ENCODE measurements around the gene HAS3. TPM values are rescaled to one million over a fixed set of nuclear protein-coding genes. Genes with fewer than 3 reads are reported as not detected.
"Not testable (repeated sequence)": the region's sequence is repeated elsewhere in the genome, so short reads cannot be mapped to it uniquely, and the experiment has no call there.

The HAS3 gene
- polyA plus RNA-seq, 1 donor = 1.2 TPM

DNA sequence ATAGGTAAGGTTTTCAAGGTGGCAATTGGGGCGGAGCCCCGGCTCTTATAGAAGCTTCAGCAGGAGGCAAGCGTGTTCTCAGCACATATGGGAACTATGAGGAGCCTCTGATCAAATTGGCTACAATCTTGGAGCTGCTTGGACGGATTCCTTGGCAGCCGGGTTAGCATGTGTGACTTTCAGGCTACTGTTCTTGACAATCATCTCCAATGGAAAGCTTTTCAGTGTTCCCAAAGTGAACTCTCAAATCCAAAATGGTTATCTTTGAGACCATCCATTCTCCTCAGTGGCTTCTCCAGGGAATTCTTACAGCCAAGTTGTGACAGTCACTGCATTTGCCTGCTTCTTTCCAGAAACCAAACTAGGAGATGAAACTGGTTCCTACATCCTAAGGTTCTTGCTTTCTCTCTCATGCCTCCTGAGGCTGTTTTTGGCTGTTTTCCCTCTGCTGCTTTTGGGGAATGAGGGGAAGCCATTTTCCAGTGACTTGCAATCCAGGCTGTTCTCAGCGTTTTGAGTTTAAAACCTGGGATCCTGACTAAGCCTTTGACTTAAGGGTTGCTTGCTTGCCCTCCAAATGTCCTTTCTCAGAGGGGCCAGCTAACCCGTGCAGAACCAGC lies 10.9 kb downstream of the HAS3 start:
- Histone ChIP-seq H3K9me3 (ENCODE audit: control insufficient read depth, low read depth, low read length) (no peaks in the 10 kb centered on the region), H3K27me3 (ENCODE audit: control insufficient read depth, insufficient read depth, low read length) (no peaks in the 10 kb centered on the region), H3K27ac (ENCODE audit: low read length) (no peak overlapping the region), H3K4me1 (ENCODE audit: control insufficient read depth, insufficient read depth, low read length) (no peaks in the 10 kb centered on the region), H3K4me3 (ENCODE audit: low read length) (no peak overlapping the region), H3K36me3 (ENCODE audit: control insufficient read depth, insufficient read depth, low read length) (peaks cover 64% of the 10 kb centered on the region)
- no peak for DNase-seq
- WGBS (ENCODE audit: insufficient coverage, low lambda C conversion rate) = no CpG with 5 or more reads among the region's 7 CpGs

DNA sequence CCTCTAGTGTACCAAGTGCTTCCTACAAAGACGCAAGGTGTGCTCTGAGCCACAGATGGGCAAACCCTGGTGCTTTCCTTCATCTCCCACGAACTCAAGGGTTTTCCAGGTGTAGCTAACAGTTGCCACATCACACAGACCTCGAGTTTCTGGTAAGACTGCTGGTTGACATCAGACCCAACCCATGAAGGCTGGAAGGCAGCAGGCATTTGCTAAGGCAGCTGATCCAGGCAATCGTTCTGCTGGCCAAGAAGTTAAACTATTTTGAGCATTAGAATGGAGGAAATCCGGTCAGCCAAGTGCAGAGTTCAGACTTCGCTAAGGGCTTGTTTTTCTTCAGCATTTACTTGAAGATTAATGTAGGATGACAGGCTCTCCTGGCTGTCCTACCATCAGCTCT lies 11.5 kb downstream of the HAS3 start:
- Histone ChIP-seq H3K36me3 (ENCODE audit: control insufficient read depth, insufficient read depth, low read length) (peaks cover 64% of the 10 kb centered on the region), H3K27me3 (ENCODE audit: control insufficient read depth, insufficient read depth, low read length) (no peaks in the 10 kb centered on the region), H3K9me3 (ENCODE audit: control insufficient read depth, low read depth, low read length) (no peaks in the 10 kb centered on the region), H3K4me3 (ENCODE audit: low read length) (no peak overlapping the region), H3K27ac (ENCODE audit: low read length) (no peak overlapping the region), H3K4me1 (ENCODE audit: control insufficient read depth, insufficient read depth, low read length) (no peaks in the 10 kb centered on the region)
- no peak for DNase-seq
- 100% methylated on average over 1 of the region's 6 CpGs for WGBS (ENCODE audit: insufficient coverage, low lambda C conversion rate)

GRCh38 chr16:69118468-69118867 lies 13.0 kb downstream of the HAS3 start:
- H3K4me1 ChIP-seq (ENCODE audit: control insufficient read depth, insufficient read depth, low read length) = no peaks in the 10 kb centered on the region
- no peak overlapping the region for H3K27ac ChIP-seq (ENCODE audit: low read length)
- no peak for DNase-seq
- peaks cover 64% of the 10 kb centered on the region for H3K36me3 ChIP-seq (ENCODE audit: control insufficient read depth, insufficient read depth, low read length)
- WGBS (ENCODE audit: insufficient coverage, low lambda C conversion rate) = no CpG with 5 or more reads among the region's 2 CpGs
- H3K9me3 ChIP-seq (ENCODE audit: control insufficient read depth, low read depth, low read length) = no peaks in the 10 kb centered on the region
- no peaks in the 10 kb centered on the region for H3K27me3 ChIP-seq (ENCODE audit: control insufficient read depth, insufficient read depth, low read length)
- H3K4me3 ChIP-seq (ENCODE audit: low read length) = no peak overlapping the region

GRCh38 chr16:69118994-69119393 lies 13.5 kb downstream of the HAS3 start:
- H3K36me3 ChIP-seq (ENCODE audit: control insufficient read depth, insufficient read depth, low read length) = peaks cover 62% of the 10 kb centered on the region
- no peak for DNase-seq
- H3K27me3 ChIP-seq (ENCODE audit: control insufficient read depth, insufficient read depth, low read length) = no peaks in the 10 kb centered on the region
- H3K4me3 ChIP-seq (ENCODE audit: low read length) = no peak overlapping the region
- H3K9me3 ChIP-seq (ENCODE audit: control insufficient read depth, low read depth, low read length) = no peaks in the 10 kb centered on the region
- WGBS (ENCODE audit: insufficient coverage, low lambda C conversion rate) = no CpG with 5 or more reads among the region's 2 CpGs
- no peaks in the 10 kb centered on the region for H3K4me1 ChIP-seq (ENCODE audit: control insufficient read depth, insufficient read depth, low read length)
- no peak overlapping the region for H3K27ac ChIP-seq (ENCODE audit: low read length)

DNA sequence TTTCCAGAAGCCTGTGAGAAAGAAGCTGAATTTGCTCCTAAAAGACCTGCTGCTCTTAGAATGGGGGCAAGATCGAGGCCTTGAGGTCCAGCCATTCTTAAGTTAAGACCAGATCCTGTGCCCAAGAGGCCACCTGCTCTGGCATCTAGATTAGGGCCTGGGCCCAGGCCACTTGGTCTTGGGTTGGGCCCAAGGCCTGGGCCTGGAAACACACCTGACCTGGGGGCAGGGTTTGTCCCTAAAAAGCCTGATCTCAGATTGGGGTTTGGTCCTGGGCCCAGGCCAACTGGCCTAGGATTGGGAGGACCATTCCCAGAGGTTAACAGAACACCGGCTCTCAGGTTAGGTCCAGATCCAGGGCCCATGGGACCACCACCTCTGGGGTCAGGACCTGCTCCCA lies 14.1 kb downstream of the HAS3 start:
- H3K27ac ChIP-seq (ENCODE audit: low read length) = no peak overlapping the region
- H3K36me3 ChIP-seq (ENCODE audit: control insufficient read depth, insufficient read depth, low read length) = peaks cover 57% of the 10 kb centered on the region
- no peaks in the 10 kb centered on the region for H3K9me3 ChIP-seq (ENCODE audit: control insufficient read depth, low read depth, low read length)
- H3K4me3 ChIP-seq (ENCODE audit: low read length) = no peak overlapping the region
- DNase-seq = no peak
- no peaks in the 10 kb centered on the region for H3K4me1 ChIP-seq (ENCODE audit: control insufficient read depth, insufficient read depth, low read length)
- no CpG with 5 or more reads among the region's 2 CpGs for WGBS (ENCODE audit: insufficient coverage, low lambda C conversion rate)
- no peaks in the 10 kb centered on the region for H3K27me3 ChIP-seq (ENCODE audit: control insufficient read depth, insufficient read depth, low read length)

GRCh38 chr16:69120096-69120664 lies 14.7 kb downstream of the HAS3 start:
- H3K27me3 ChIP-seq (ENCODE audit: control insufficient read depth, insufficient read depth, low read length) = no peaks in the 10 kb centered on the region
- H3K4me3 ChIP-seq (ENCODE audit: low read length) = no peak overlapping the region
- H3K27ac ChIP-seq (ENCODE audit: low read length) = no peak overlapping the region
- no peak for DNase-seq
- peaks cover 50% of the 10 kb centered on the region for H3K36me3 ChIP-seq (ENCODE audit: control insufficient read depth, insufficient read depth, low read length)
- H3K9me3 ChIP-seq (ENCODE audit: control insufficient read depth, low read depth, low read length) = no peaks in the 10 kb centered on the region
- H3K4me1 ChIP-seq (ENCODE audit: control insufficient read depth, insufficient read depth, low read length) = no peaks in the 10 kb centered on the region
- WGBS (ENCODE audit: insufficient coverage, low lambda C conversion rate) = no CpG with 5 or more reads among the region's 19 CpGs

GRCh38 chr16:69123910-69124309 lies 18.5 kb downstream of the HAS3 start:
- peak; percentile 46 to 56 for DNase-seq
- Histone ChIP-seq H3K4me3 (ENCODE audit: low read length) (no peak overlapping the region), H3K27ac (ENCODE audit: low read length) (no peak overlapping the region), H3K9me3 (ENCODE audit: control insufficient read depth, low read depth, low read length) (no peaks in the 10 kb centered on the region), H3K36me3 (ENCODE audit: control insufficient read depth, insufficient read depth, low read length) (peaks cover 27% of the 10 kb centered on the region), H3K27me3 (ENCODE audit: control insufficient read depth, insufficient read depth, low read length) (no peaks in the 10 kb centered on the region), H3K4me1 (ENCODE audit: control insufficient read depth, insufficient read depth, low read length) (no peaks in the 10 kb centered on the region)
- no CpG with 5 or more reads among the region's 3 CpGs for WGBS (ENCODE audit: insufficient coverage, low lambda C conversion rate)

DNA sequence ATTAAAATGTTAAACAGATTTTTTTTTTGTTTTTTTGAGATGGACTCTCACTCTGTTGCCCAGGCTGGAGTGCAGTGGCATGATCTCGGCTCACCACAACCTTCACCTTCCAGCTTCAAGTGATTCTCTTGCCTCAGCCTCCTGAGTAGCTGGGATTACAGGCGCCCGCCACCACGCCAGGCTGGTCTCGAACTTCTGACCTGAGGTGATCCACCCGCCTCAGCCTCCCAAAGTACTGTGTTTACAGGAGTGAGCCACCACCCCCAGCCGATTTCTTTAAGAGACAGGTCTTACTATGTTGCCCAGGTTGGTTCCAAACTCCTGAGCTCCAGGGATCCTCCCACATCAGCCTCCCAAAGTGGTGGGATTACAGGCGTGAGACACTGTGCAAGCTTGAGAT lies 19.0 kb downstream of the HAS3 start:
- WGBS (ENCODE audit: insufficient coverage, low lambda C conversion rate) = no CpG with 5 or more reads among the region's 8 CpGs
- H3K4me3 ChIP-seq (ENCODE audit: low read length); H3K27ac ChIP-seq (ENCODE audit: low read length); H3K27me3 ChIP-seq (ENCODE audit: control insufficient read depth, insufficient read depth, low read length); H3K4me1 ChIP-seq (ENCODE audit: control insufficient read depth, insufficient read depth, low read length); DNase-seq; H3K9me3 ChIP-seq (ENCODE audit: control insufficient read depth, low read depth, low read length): not testable (repeated sequence)
- H3K36me3 ChIP-seq (ENCODE audit: control insufficient read depth, insufficient read depth, low read length) = peaks cover 22% of the 10 kb centered on the region

DNA sequence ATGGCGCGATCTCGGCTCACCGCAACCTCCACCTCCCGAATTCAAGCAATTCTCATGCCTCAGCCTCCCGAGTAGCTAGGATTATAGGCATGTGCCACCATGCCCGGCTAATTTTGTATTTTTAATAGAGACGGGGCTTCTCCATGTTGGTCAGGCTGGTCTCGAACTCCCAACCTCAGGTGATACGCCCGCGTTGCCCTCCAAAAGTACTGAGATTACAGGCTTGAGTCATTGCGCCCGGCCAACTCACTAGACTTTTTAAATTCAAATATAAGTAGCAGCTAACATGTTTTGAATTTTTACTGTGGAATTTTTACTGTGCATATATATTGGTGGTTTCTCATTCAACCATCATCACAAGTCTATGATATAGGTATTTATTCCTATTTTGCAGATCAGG lies 19.5 kb downstream of the HAS3 start:
- H3K9me3 ChIP-seq (ENCODE audit: control insufficient read depth, low read depth, low read length); H3K27ac ChIP-seq (ENCODE audit: low read length); H3K4me3 ChIP-seq (ENCODE audit: low read length); H3K27me3 ChIP-seq (ENCODE audit: control insufficient read depth, insufficient read depth, low read length); DNase-seq; H3K4me1 ChIP-seq (ENCODE audit: control insufficient read depth, insufficient read depth, low read length): not testable (repeated sequence)
- peaks cover 16% of the 10 kb centered on the region for H3K36me3 ChIP-seq (ENCODE audit: control insufficient read depth, insufficient read depth, low read length)
- 100% methylated on average over 2 of the region's 14 CpGs for WGBS (ENCODE audit: insufficient coverage, low lambda C conversion rate)

GRCh38 chr16:69126221-69126620 lies 20.8 kb downstream of the HAS3 start:
- Histone ChIP-seq H3K27me3 (ENCODE audit: control insufficient read depth, insufficient read depth, low read length) (no peaks in the 10 kb centered on the region), H3K27ac (ENCODE audit: low read length) (no peak overlapping the region), H3K9me3 (ENCODE audit: control insufficient read depth, low read depth, low read length) (no peaks in the 10 kb centered on the region), H3K4me1 (ENCODE audit: control insufficient read depth, insufficient read depth, low read length) (no peaks in the 10 kb centered on the region), H3K36me3 (ENCODE audit: control insufficient read depth, insufficient read depth, low read length) (peaks cover 4% of the 10 kb centered on the region), H3K4me3 (ENCODE audit: low read length) (no peak overlapping the region)
- WGBS (ENCODE audit: insufficient coverage, low lambda C conversion rate) = 100% methylated on average over 1 of the region's 3 CpGs
- no peak for DNase-seq

- not testable (repeated sequence) for H3K4me1 ChIP-seq (ENCODE audit: control insufficient read depth, insufficient read depth, low read length); H3K27ac ChIP-seq (ENCODE audit: low read length); H3K9me3 ChIP-seq (ENCODE audit: control insufficient read depth, low read depth, low read length); H3K36me3 ChIP-seq (ENCODE audit: control insufficient read depth, insufficient read depth, low read length); DNase-seq; H3K27me3 ChIP-seq (ENCODE audit: control insufficient read depth, insufficient read depth, low read length); H3K4me3 ChIP-seq (ENCODE audit: low read length)
- WGBS (ENCODE audit: insufficient coverage, low lambda C conversion rate) = no CpG with 5 or more reads among the region's 10 CpGs
Observed at GRCh38 chr16:69126801-69127200, 21.3 kb downstream of the HAS3 start.

Measured in large intestine (tissue), 3 donors.